ENCODE results near the gene SLC39A12.

Gene SLC39A12

GRCh38 chr10:18008986-18009385 lies 57.3 kb downstream of the SLC39A12 start:
- DNase-seq (ENCODE audit: low read depth) = no peak
- TF ChIP-seq CTCF (conservative IDR thresholded peaks at IDR 0.05; ENCODE audit: low read depth, low read length) = no peak
- H3K4me3 ChIP-seq (ENCODE audit: low read length) = no peak overlapping the region

DNA sequence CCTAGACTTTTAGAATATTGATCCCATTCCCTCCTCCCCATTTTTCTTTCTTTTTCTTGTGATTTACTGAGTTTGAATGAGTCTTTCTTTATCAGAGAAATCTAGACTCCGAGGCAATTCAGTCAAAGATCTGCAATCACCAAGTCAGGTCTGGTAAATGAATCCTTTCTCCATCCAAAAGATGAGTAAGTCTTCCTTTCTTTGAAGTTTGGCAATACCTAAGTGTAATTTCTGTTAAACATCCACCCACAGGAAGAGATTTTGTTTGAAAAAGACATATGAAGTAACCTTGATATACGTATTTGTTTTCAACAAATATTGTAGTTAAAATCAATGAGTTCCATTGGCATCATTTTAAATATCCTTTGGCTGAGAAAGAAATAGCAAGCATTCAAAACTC lies 58.3 kb downstream of the SLC39A12 start:
- DNase-seq (ENCODE audit: low read depth) = no peak
- H3K4me3 ChIP-seq (ENCODE audit: low read length) = no peak overlapping the region
- no peak for TF ChIP-seq CTCF (conservative IDR thresholded peaks at IDR 0.05; ENCODE audit: low read depth, low read length)

DNA sequence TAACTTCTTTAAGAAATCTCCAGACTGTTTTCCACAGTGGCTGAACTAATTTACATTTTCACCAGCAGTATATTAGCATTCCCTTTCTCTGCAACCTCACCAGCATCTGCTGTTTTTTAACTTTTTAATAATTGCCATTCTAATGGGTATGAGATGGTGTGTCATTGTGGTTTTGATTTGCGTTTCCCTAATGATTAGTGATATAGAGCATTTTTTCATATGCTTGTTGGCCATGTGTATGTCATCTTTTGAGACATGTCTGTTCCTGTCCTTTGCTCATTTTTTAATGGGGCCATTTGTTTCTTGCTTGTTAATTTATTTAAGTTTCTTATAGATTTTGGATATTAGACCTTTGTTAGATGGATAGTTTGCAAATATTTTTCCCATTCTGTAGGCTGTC lies 68.8 kb downstream of the SLC39A12 start:
- TF ChIP-seq CTCF (conservative IDR thresholded peaks at IDR 0.05; ENCODE audit: low read depth, low read length) = no peak
- H3K4me3 ChIP-seq (ENCODE audit: low read length) = no peak overlapping the region
- DNase-seq (ENCODE audit: low read depth) = no peak

GRCh38 chr10:18021725-18022480 lies 70.2 kb downstream of the SLC39A12 start:
- DNase-seq (ENCODE audit: low read depth) = no peak
- H3K4me3 ChIP-seq (ENCODE audit: low read length) = no peak overlapping the region
- TF ChIP-seq CTCF (conservative IDR thresholded peaks at IDR 0.05; ENCODE audit: low read depth, low read length) = no peak

DNA sequence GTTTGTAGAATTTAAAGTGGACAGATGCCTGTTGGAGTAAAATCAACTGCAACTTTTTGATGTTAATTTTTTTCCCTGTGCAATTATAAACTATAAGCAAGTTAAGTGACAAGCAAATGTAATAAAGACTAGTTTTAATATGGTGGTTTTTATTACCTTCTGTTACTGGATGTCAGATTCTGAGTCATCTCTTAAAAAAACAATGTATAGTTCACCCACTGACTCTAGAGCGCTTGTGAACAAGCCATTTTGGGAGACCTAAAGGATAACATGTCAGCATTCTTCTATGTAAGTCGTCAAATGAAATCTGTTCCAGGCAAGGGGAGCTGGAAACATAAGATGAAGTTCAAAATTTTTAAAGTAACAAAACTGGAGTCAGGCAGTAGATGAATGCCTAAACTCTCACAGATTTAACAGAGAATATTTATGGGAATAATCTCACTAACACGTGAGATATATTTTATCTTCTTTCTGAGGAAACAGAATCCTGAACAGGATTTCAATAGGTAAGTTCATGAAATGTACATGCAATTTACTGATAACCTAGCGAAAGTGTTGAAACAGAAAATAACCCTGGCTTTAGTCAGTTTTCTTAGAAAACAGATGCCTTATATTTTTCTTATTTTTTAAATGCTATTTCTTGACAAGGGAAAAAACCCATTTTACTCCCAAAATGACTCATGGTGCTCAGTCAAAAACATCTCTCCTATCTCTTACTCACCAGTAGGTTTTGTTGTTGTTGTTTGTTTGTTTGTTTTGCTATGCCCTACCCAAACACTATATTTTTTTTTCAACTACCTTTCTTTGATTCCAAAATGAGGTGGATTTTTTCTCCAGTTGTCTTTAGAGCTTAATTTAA lies 91.7 kb downstream of the SLC39A12 start:
- DNase-seq (ENCODE audit: low read depth) = peak; percentile 12
- no peak for TF ChIP-seq CTCF (conservative IDR thresholded peaks at IDR 0.05; ENCODE audit: low read depth, low read length)
- H3K4me3 ChIP-seq (ENCODE audit: low read length) = no peak overlapping the region

- no peak for TF ChIP-seq CTCF (conservative IDR thresholded peaks at IDR 0.05; ENCODE audit: low read depth, low read length)
- peak; percentile 80 for DNase-seq (ENCODE audit: low read depth)
- no peak overlapping the region for H3K4me3 ChIP-seq (ENCODE audit: low read length)
Measured at GRCh38 chr10:18044976-18045720, 93.4 kb downstream of the SLC39A12 start.
